K562 (cell line): ENCODE data around the gene PYROXD2. TPM values are rescaled to one million over a fixed set of nuclear protein-coding genes. Genes with fewer than 3 reads are reported as not detected.

Experiments used
- ATAC-seq: fragments of 200-7000 bp; cut with Tn5 transposase; 3 replicates; pipeline ENCODE4 v1.9.1; 2020; ENCODE audit warnings: moderate library complexity
- BruUV-seq: library from RNA; stranded (reverse); fragments of 400-500 nt; replicated peaks from 2 replicates; lab custom pipeline; 2021; lab: Mats Ljungman, UMichigan
- CTCF ChIA-PET: fragments of 300-600 bp; formaldehyde crosslinking; extraction: SDS; loops from one replicate; lab custom pipeline; 2021; ENCODE audit warnings: low intra/inter-chr PET ratio; lab: Yijun Ruan, JAX
- POLR2A ChIA-PET: fragments of 300-600, 350-650 bp; sonication (Branson Sonifier 250); formaldehyde crosslinking; extraction: SDS; loops from one replicate; lab custom pipeline; 2021; ENCODE audit warnings: antibody characterized with exemption, inconsistent platforms; lab: Yijun Ruan, JAX
- DNase-seq, 4 experiments: peaks; one replicate each; pipeline versions ENCODE4 v3.0.0 to v3.0.0-alpha.2; 2011 to 2018; ENCODE audit warnings: low spot score in 3 of 4, mixed read lengths in 3 of 4; ENCODE audit errors: extremely low read depth in 1 of 4
- FAIRE-seq: peaks from 2 replicates; lab custom pipeline; 2011; peaks lifted over from hg19 to GRCh38; lab: Jason Lieb, UNC
- H2AFZ ChIP-seq: 2 replicates; pipeline ENCODE4 v1.6.0; 2011; ENCODE audit warnings: low read depth, low read length, control low read depth, inconsistent platforms
- H3K27ac ChIP-seq: fragments of 200-600 bp; 3 replicates; pipeline ENCODE4 v1.8.0; 2011; ENCODE audit warnings: low read depth, mild to moderate bottlenecking, control low read depth, inconsistent platforms, low read length, moderate library complexity, mixed read lengths; ENCODE audit errors: extremely low read depth
- H3K27me3 ChIP-seq, 2 experiments: fragments of 300-600 bp in 1 of 2; 2 replicates in 1 of 2; 3 replicates in 1 of 2; pipeline versions ENCODE4 v1.6.0 to v1.8.0; 2011; ENCODE audit warnings: inconsistent platforms in 2 of 2, low read length in 2 of 2, mild to moderate bottlenecking in 1 of 2, mixed read lengths in 1 of 2, moderate library complexity in 1 of 2; ENCODE audit not compliant: control insufficient read depth in 2 of 2, insufficient read depth in 2 of 2
- H3K36me3 ChIP-seq: fragments of 300-600 bp; 3 replicates; pipeline ENCODE4 v1.8.0; 2011; ENCODE audit warnings: mild to moderate bottlenecking, low read length, inconsistent platforms; ENCODE audit not compliant: control insufficient read depth, insufficient read depth
- H3K4me1 ChIP-seq, 2 experiments: fragments of 200-600 bp in 1 of 2; replicated peaks in 1 of 2; 2 replicates in 1 of 2; 3 replicates in 1 of 2; pipeline versions ENCODE4 v1.5.1 to v1.8.0; 2011; ENCODE audit warnings: inconsistent platforms in 2 of 2, low read length in 2 of 2, mild to moderate bottlenecking in 1 of 2, mixed read lengths in 1 of 2, moderate library complexity in 1 of 2; ENCODE audit not compliant: control insufficient read depth in 2 of 2, insufficient read depth in 2 of 2
- H3K4me2 ChIP-seq: 2 replicates; pipeline ENCODE4 v1.6.1; 2011; ENCODE audit warnings: low read length, control low read depth, inconsistent platforms, mixed read lengths; ENCODE audit not compliant: insufficient read depth
- H3K4me3 ChIP-seq: fragments of 200-600 bp; sonication (generic), shearing (Covaris generic); 2 replicates; pipeline ENCODE4 v1.5.1; 2016; ENCODE audit warnings: control low read depth, inconsistent platforms
- H3K79me2 ChIP-seq: fragments of 200-600 bp; 3 replicates; pipeline ENCODE4 v1.8.0; 2011; ENCODE audit warnings: low read length, inconsistent platforms; ENCODE audit not compliant: control insufficient read depth, insufficient read depth
- H3K9ac ChIP-seq, 2 experiments: 2 replicates each; pipeline versions ENCODE4 v1.6.0 to v1.6.1; 2011; ENCODE audit warnings: low read depth in 2 of 2, low read length in 2 of 2, control low read depth in 1 of 2, inconsistent platforms in 1 of 2, mild to moderate bottlenecking in 1 of 2, mixed read lengths in 1 of 2; ENCODE audit not compliant: insufficient read depth in 1 of 2
- H3K9me1 ChIP-seq: one replicate; pipeline ENCODE4 v1.6.0; 2011; ENCODE audit warnings: inconsistent platforms, mild to moderate bottlenecking, low read length, moderate library complexity; ENCODE audit not compliant: control insufficient read depth, insufficient read depth
- H3K9me3 ChIP-seq: replicated peaks from 2 replicates; pipeline ENCODE4 v1.5.1; 2011; ENCODE audit warnings: low read depth, low read length, inconsistent platforms; ENCODE audit not compliant: control insufficient read depth, insufficient read depth
- H4K20me1 ChIP-seq: replicated peaks from 2 replicates; pipeline ENCODE4 v1.6.1; 2011; ENCODE audit warnings: low read length, inconsistent platforms, mixed read lengths; ENCODE audit not compliant: control insufficient read depth, insufficient read depth
- CBX3 ChIP-seq, 2 experiments: IDR thresholded peaks; 1 replicate in 1 of 2; 2 replicates in 1 of 2; pipeline ENCODE4 v1.6.1; 2012; ENCODE audit warnings: inconsistent platforms in 2 of 2, low read length in 2 of 2, borderline replicate concordance in 1 of 2, control low read depth in 1 of 2
- CCNT2 ChIP-seq: IDR thresholded peaks from 2 replicates; pipeline ENCODE4 v1.6.1; 2011; ENCODE audit warnings: borderline replicate concordance, low read depth, mild to moderate bottlenecking, moderate library complexity, mixed read lengths, low read length; ENCODE audit not compliant: insufficient read length; ENCODE audit errors: extremely low read depth
- EP300 ChIP-seq: IDR thresholded peaks from 2 replicates; pipeline ENCODE4 v1.6.1; 2012; ENCODE audit warnings: low read length, improper control_type of control experiment
- ERF ChIP-seq: fragments of 450-650 bp; formaldehyde crosslinking; IDR thresholded peaks from 2 replicates; pipeline ENCODE4 v1.4.0; 2020; ENCODE audit warnings: mild to moderate bottlenecking, mixed read lengths
- ETV1 ChIP-seq: fragments of 450-650 bp; conservative IDR thresholded peaks from 2 replicates; pipeline ENCODE4 v1.6.1; 2016; ENCODE audit warnings: missing genetic modification characterization, control low read depth, low read depth, missing compliant biosample characterization
- FOXA1 ChIP-seq: fragments of 450-650 bp; IDR thresholded peaks from 2 replicates; pipeline ENCODE4 v1.6.1; 2016; ENCODE audit warnings: mild to moderate bottlenecking, borderline replicate concordance
- FOXK2 ChIP-seq, 2 experiments: fragments of 450-650 bp; IDR thresholded peaks in 1 of 2; conservative IDR thresholded peaks in 1 of 2; 2 replicates each; pipeline ENCODE4 v1.6.1; 2016; ENCODE audit warnings: low read depth in 2 of 2, mild to moderate bottlenecking in 1 of 2
- JUND ChIP-seq, 2 experiments: IDR thresholded peaks; 2 replicates in 1 of 2; 3 replicates in 1 of 2; pipeline ENCODE4 v1.6.1; 2011; ENCODE audit warnings: borderline replicate concordance in 2 of 2, low read depth in 2 of 2, low read length in 2 of 2, improper control_type of control experiment in 1 of 2, missing biosample characterization in 1 of 2, missing genetic modification characterization in 1 of 2, missing genetic modification reagents in 1 of 2
- NR2C2 ChIP-seq, 2 experiments: fragments of 200-800 bp in 1 of 2; sonication (Bioruptor generic) in 1 of 2; sonication (generic) in 1 of 2; formaldehyde crosslinking in 1 of 2; IDR thresholded peaks; 2 replicates each; pipeline versions ENCODE4 v1.6.1 to v1.8.0; 2016 to 2022; ENCODE audit warnings: mild to moderate bottlenecking in 1 of 2, missing compliant biosample characterization in 1 of 2, missing genetic modification characterization in 1 of 2, missing genetic modification reagents in 1 of 2
- YY1 ChIP-seq, 3 experiments: IDR thresholded peaks; 2 replicates each; pipeline ENCODE4 v1.6.1; 2011; ENCODE audit warnings: low read length in 2 of 3, mild to moderate bottlenecking in 2 of 3, moderate library complexity in 2 of 3, borderline replicate concordance in 1 of 3, control low read depth in 1 of 3, low read depth in 1 of 3; ENCODE audit not compliant: insufficient read depth in 3 of 3, insufficient replicate concordance in 2 of 3, control insufficient read depth in 1 of 3, insufficient read length in 1 of 3; ENCODE audit errors: extremely low read depth in 1 of 3
- WGBS: fragments of 100-300 bp; shearing (Covaris generic); methylation state at CpG from one replicate; pipeline ENCODE4 v1.1.6; 2016; ENCODE audit warnings: low coverage, mixed read lengths; ENCODE audit not compliant: insufficient coverage; ENCODE audit errors: missing lambda C conversion rate; 5-methylcytosine and 5-hydroxymethylcytosine counted together
- in situ Hi-C: fragments of 300-500 bp; cut with MboI; formaldehyde crosslinking; loops from 4 replicates; pipeline ENCODE4 v1.15.0; 2018; ENCODE audit warnings: inconsistent platforms, mixed read lengths
- intact Hi-C: fragments of 100-400 bp; cut with micrococcal nuclease; formaldehyde crosslinking; loops from 2 replicates; pipeline ENCODE4 v1.14.2; 2022
- polyA plus RNA-seq, 8 experiments: library from polyadenylated mRNA; depleted of rRNA in 4 of 8; stranded (reverse) in 5 of 8; unstranded in 3 of 8; fragments of >200 nt; fragmentation: Nextera tagmentation in 2 of 8; fragmentation: Illumina TruSeq in 1 of 8; extraction: Ambion mirVana in 2 of 8; extraction: Trizol in 1 of 8; gene quantifications; 2 replicates each; pipeline versions ENCODE4 v1.2.1 to v1.2.3, GENCODE V29; 2011 to 2014; ENCODE audit warnings: inconsistent platforms in 1 of 8, missing spikeins in 1 of 8
- total RNA-seq, 7 experiments: library from RNA; depleted of rRNA in 6 of 7; stranded (reverse); fragments of >200 nt in 6 of 7; fragmentation: Illumina TruSeq in 2 of 7; extraction: Trizol in 2 of 7; gene quantifications; 2 replicates each; pipeline versions ENCODE4 v1.2.1 to v1.2.3, GENCODE V29; 2011 to 2021; ENCODE audit warnings: low replicate concordance in 1 of 7
- TF ChIP-seq, protein P1 (sequence below): fragments of 450-650 bp; IDR thresholded peaks from 2 replicates; pipeline ENCODE4 v1.6.1; 2017; ENCODE audit warnings: antibody characterized with exemption, mild to moderate bottlenecking
- TF ChIP-seq, protein P2 (sequence below): conservative IDR thresholded peaks from 2 replicates; pipeline ENCODE4 v1.6.1; 2011; ENCODE audit warnings: low read depth, mild to moderate bottlenecking, low read length; ENCODE audit not compliant: control insufficient read depth

The PYROXD2 gene
- total and polyA plus RNA-seq, 9 of the 15 experiments (the other 6 are each of a cell fraction or from before 2014, with no cell fraction given) = 0.14 to 1.4 (median 0.58) TPM

DNA sequence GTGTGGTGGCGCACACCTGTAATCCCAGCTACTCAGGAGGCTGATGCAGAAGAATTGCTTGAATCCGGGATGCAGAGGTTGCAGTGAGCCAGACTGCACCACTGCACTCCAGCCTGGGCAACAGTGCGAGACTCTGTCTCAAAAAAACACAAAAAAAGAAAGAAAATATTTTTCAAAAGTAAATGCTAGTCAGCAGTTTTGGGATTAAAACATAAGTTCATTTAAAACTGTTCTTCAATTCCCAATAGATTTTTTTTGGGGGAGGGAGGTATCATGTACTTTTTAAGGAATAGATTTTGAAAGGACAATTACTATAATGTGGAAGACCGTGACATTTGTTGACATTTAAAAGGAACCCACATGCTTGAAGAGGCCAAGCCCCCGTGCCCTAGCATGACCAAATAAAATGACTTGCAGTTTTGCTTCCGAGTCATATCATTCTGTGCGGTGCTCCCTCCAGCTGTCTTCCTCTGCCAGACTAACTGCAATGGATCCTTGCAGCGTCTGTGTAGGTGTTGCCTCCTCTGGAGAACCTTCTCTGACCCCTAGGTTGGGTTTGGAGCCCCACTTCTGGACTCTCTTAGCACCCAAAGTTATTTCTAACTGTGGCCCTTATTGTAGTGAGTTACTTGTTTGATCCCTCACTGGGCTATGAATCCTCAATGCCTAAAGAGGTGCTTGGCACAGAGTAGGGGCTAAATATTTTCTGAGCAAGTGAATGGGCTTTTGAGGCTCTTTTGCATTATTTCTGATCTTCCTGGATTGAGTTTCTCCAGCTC is 49.2 kb upstream of the PYROXD2 start:
- BruUV-seq = no TSS peak
- Histone ChIP-seq H2AFZ (peak overlapping the region; percentile 63; the same call in 1 of the 2 replicates), H3K4me2 (peak overlapping the region; percentile 52), H3K9me1 (no peaks in the 10 kb centered on the region), H3K9ac (0 out of 4 replicates have a peak overlapping the region, but pooled peaks of 1 of the 2 experiments have one; percentile 12), H3K4me1 (peaks cover 48 to 71% of the 10 kb centered on the region in 2 experiments), H4K20me1 (no peaks in the 10 kb centered on the region), H3K9me3 (no peaks in the 10 kb centered on the region), H3K4me3 (no peak overlapping the region), H3K36me3 (no peaks in the 10 kb centered on the region), H3K79me2 (no peaks in the 10 kb centered on the region), H3K27ac (peak overlapping the region; percentile 63), H3K27me3 (no peaks in the 10 kb centered on the region)
- intact Hi-C loops (loop anchor here (10.0 kb wide), 2 partner anchors 281 to 451 kb away; no protein-coding TSS in a partner anchor), in situ Hi-C loops (loop anchor here (10.0 kb wide), 1 partner anchor 581 kb away; no protein-coding TSS in a partner anchor)
- POLR2A ChIA-PET = no interaction called here
- ATAC-seq (peak; percentile 11; the same call in 1 of the 3 replicates), FAIRE-seq (peak; percentile 85), DNase-seq (peak in 2 of 4 experiments; percentile 59 to 74)
- CTCF ChIA-PET = no interaction called here
- WGBS = 35% methylated on average over 8 of the region's 8 CpGs
- TF ChIP-seq, protein P1, sequence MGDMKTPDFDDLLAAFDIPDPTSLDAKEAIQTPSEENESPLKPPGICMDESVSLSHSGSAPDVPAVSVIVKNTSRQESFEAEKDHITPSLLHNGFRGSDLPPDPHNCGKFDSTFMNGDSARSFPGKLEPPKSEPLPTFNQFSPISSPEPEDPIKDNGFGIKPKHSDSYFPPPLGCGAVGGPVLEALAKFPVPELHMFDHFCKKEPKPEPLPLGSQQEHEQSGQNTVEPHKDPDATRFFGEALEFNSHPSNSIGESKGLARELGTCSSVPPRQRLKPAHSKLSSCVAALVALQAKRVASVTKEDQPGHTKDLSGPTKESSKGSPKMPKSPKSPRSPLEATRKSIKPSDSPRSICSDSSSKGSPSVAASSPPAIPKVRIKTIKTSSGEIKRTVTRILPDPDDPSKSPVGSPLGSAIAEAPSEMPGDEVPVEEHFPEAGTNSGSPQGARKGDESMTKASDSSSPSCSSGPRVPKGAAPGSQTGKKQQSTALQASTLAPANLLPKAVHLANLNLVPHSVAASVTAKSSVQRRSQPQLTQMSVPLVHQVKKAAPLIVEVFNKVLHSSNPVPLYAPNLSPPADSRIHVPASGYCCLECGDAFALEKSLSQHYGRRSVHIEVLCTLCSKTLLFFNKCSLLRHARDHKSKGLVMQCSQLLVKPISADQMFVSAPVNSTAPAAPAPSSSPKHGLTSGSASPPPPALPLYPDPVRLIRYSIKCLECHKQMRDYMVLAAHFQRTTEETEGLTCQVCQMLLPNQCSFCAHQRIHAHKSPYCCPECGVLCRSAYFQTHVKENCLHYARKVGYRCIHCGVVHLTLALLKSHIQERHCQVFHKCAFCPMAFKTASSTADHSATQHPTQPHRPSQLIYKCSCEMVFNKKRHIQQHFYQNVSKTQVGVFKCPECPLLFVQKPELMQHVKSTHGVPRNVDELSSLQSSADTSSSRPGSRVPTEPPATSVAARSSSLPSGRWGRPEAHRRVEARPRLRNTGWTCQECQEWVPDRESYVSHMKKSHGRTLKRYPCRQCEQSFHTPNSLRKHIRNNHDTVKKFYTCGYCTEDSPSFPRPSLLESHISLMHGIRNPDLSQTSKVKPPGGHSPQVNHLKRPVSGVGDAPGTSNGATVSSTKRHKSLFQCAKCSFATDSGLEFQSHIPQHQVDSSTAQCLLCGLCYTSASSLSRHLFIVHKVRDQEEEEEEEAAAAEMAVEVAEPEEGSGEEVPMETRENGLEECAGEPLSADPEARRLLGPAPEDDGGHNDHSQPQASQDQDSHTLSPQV = peak; percentile 88
- 0 out of 4 replicates have a peak, but pooled peaks of 1 of the 2 experiments have one; percentile 24 for TF ChIP-seq FOXK2 (conservative IDR thresholded peaks at IDR 0.05 in 1 of 2, IDR thresholded peaks at IDR 0.05 in 1 of 2; ENCODE audit: low read depth in 2 of 2)
- no peak for TF ChIP-seq FOXA1
- TF ChIP-seq ETV1 (tag) = peak; percentile 31; the same call in 1 of the 2 replicates
- no peak for TF ChIP-seq ERF (CRISPR knock-in tag)
- TF ChIP-seq EP300 = peak; percentile 52; the same call in 1 of the 2 replicates
- peak; percentile 54; the same call in 1 of the 2 replicates for TF ChIP-seq JUND (IDR thresholded peaks at IDR 0.05; ENCODE audit: borderline replicate concordance, low read depth, low read length)
- TF ChIP-seq JUND (tag; IDR thresholded peaks at IDR 0.05; ENCODE audit: borderline replicate concordance, low read depth, low read length) = peak; percentile 50; the same call in 1 of the 3 replicates
- TF ChIP-seq NR2C2 (CRISPR knock-in tag; IDR thresholded peaks at IDR 0.05) = no peak
- peak; percentile 80 for TF ChIP-seq NR2C2 (tag; IDR thresholded peaks at IDR 0.05)
- peak in 1 of 3 experiments; percentile 11 for TF ChIP-seq YY1 (IDR thresholded peaks at IDR 0.05; ENCODE audit: borderline replicate concordance in 1 of 3, control insufficient read depth in 1 of 3, extremely low read depth in 1 of 3, insufficient read depth in 3 of 3, insufficient read length in 1 of 3, insufficient replicate concordance in 2 of 3, low read depth in 1 of 3, low read length in 2 of 3)
- TF ChIP-seq, protein P2, sequence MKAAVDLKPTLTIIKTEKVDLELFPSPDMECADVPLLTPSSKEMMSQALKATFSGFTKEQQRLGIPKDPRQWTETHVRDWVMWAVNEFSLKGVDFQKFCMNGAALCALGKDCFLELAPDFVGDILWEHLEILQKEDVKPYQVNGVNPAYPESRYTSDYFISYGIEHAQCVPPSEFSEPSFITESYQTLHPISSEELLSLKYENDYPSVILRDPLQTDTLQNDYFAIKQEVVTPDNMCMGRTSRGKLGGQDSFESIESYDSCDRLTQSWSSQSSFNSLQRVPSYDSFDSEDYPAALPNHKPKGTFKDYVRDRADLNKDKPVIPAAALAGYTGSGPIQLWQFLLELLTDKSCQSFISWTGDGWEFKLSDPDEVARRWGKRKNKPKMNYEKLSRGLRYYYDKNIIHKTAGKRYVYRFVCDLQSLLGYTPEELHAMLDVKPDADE = no peak
- TF ChIP-seq CCNT2 = peak; percentile 13
- TF ChIP-seq CBX3 (IDR thresholded peaks at IDR 0.05; ENCODE audit: borderline replicate concordance in 1 of 2, low read length in 2 of 2) = peak in 1 of 2 experiments; percentile 20; a peak in 1 of 3 replicates
